Neural crest cell (in vitro differentiated cells): Measurements from ENCODE around the gene PPP3CA. TPM values are rescaled to one million over a fixed set of nuclear protein-coding genes. Genes with fewer than 3 reads are reported as not detected.

Source experiments
- DNase-seq: peaks from one replicate; pipeline ENCODE4 v3.0.0; 2021; ENCODE audit warnings: low read depth, mixed read lengths, low spot score
- H3K27ac Mint-ChIP-seq: one replicate; pipeline ENCODE4 v1.8.0; 2021; ENCODE audit warnings: mild to moderate bottlenecking, mixed read lengths; ENCODE audit not compliant: unreplicated experiment
- H3K27me3 Mint-ChIP-seq: 2 replicates; pipeline ENCODE4 v1.8.0; 2021; ENCODE audit warnings: low read depth, mild to moderate bottlenecking, mixed read lengths
- H3K36me3 Mint-ChIP-seq: 2 replicates; pipeline ENCODE4 v1.8.0; 2021; ENCODE audit warnings: low read depth, mild to moderate bottlenecking, mixed read lengths
- H3K4me1 Mint-ChIP-seq: 2 replicates; pipeline ENCODE4 v1.8.0; 2021; ENCODE audit warnings: mixed read lengths
- H3K4me3 Mint-ChIP-seq: one replicate; pipeline ENCODE4 v1.8.0; 2021; ENCODE audit warnings: mild to moderate bottlenecking, mixed read lengths
- H3K9me3 Mint-ChIP-seq: 2 replicates; pipeline ENCODE4 v1.8.0; 2021; ENCODE audit warnings: mixed read lengths
- CTCF ChIP-seq: fragments of 200-600 bp; sonication (generic); conservative IDR thresholded peaks from 2 replicates; pipeline ENCODE4 v1.5.0; 2021; ENCODE audit warnings: antibody characterized with exemption, mild to moderate bottlenecking
- total RNA-seq: library from RNA; stranded (reverse); gene quantifications from 2 replicates; pipeline ENCODE4 v1.2.1, GENCODE V29; 2021

Gene PPP3CA
- total RNA-seq, 1 donor from 2014 or later = 12.2 TPM

- H3K27ac Mint-ChIP-seq = no peak overlapping the region
- DNase-seq = no peak
- H3K36me3 Mint-ChIP-seq = no peaks in the 10 kb centered on the region
These were observed 188.8 kb downstream of the PPP3CA start for GRCh38 chr4:101158507-101158906.

GRCh38 chr4:101158134-101158482 lies 189.2 kb downstream of the PPP3CA start:
- Mint-ChIP-seq H3K9me3 (no peaks in the 10 kb centered on the region), H3K27me3 (no peaks in the 10 kb centered on the region), H3K36me3 (no peaks in the 10 kb centered on the region), H3K4me1 (peaks cover 29% of the 10 kb centered on the region), H3K4me3 (no peak overlapping the region), H3K27ac (no peak overlapping the region)
- no peak for DNase-seq
- TF ChIP-seq CTCF = no peak

More at GRCh38 chr4:101158507-101158906, 188.8 kb downstream of the PPP3CA start:
- Mint-ChIP-seq H3K9me3 (no peaks in the 10 kb centered on the region), H3K4me3 (no peak overlapping the region), H3K4me1 (peaks cover 29% of the 10 kb centered on the region), H3K27me3 (no peaks in the 10 kb centered on the region)
- no peak for TF ChIP-seq CTCF

GRCh38 chr4:101157415-101158133 lies 189.8 kb downstream of the PPP3CA start:
- Mint-ChIP-seq H3K4me3 (no peak overlapping the region), H3K27me3 (no peaks in the 10 kb centered on the region), H3K36me3 (no peaks in the 10 kb centered on the region), H3K4me1 (peaks cover 33% of the 10 kb centered on the region), H3K27ac (no peak overlapping the region), H3K9me3 (no peaks in the 10 kb centered on the region)
- no peak for TF ChIP-seq CTCF
- no peak for DNase-seq

GRCh38 chr4:101156619-101157310 lies 190.6 kb downstream of the PPP3CA start:
- no peaks in the 10 kb centered on the region for H3K9me3 Mint-ChIP-seq
- H3K27me3 Mint-ChIP-seq = no peaks in the 10 kb centered on the region

GRCh38 chr4:101155945-101156344 lies 191.4 kb downstream of the PPP3CA start:
- H3K36me3 Mint-ChIP-seq = no peaks in the 10 kb centered on the region
- H3K27ac Mint-ChIP-seq = no peak overlapping the region
- H3K9me3 Mint-ChIP-seq = no peaks in the 10 kb centered on the region
- H3K27me3 Mint-ChIP-seq = no peaks in the 10 kb centered on the region
- DNase-seq = no peak
- no peak overlapping the region for H3K4me3 Mint-ChIP-seq
- peaks cover 33% of the 10 kb centered on the region for H3K4me1 Mint-ChIP-seq
- no peak for TF ChIP-seq CTCF

More at GRCh38 chr4:101156619-101157310, 190.6 kb downstream of the PPP3CA start:
- no peak for TF ChIP-seq CTCF
- no peaks in the 10 kb centered on the region for H3K36me3 Mint-ChIP-seq
- H3K4me3 Mint-ChIP-seq = no peak overlapping the region
- peaks cover 33% of the 10 kb centered on the region for H3K4me1 Mint-ChIP-seq
- DNase-seq = no peak
- H3K27ac Mint-ChIP-seq = peak overlapping the region; percentile 50
